ENCODE measurements around the gene RNF167.
A peak's percentile ranks its signal among the peaks of the same experiment; 100 is the strongest.
"Not testable (repeated sequence)": the region's sequence is repeated elsewhere in the genome, so short reads cannot be mapped to it uniquely, and the experiment has no call there.

The RNF167 gene

GRCh38 chr17:4898351-4898750, 41.7 kb upstream of the RNF167 start:
- DNase-seq (ENCODE audit: low spot score in 2 of 2), result no peak
- H3K9me3 Mint-ChIP-seq, result no peaks in the 10 kb centered on the region
- peaks cover 26% of the 10 kb centered on the region for H3K36me3 Mint-ChIP-seq (ENCODE audit: insufficient read depth)
- H3K4me1 Mint-ChIP-seq, result peaks cover 36% of the 10 kb centered on the region
- H3K27me3 Mint-ChIP-seq, result no peaks in the 10 kb centered on the region
- ATAC-seq (replicated peaks; ENCODE audit: extremely low read depth, poor library complexity, severe bottlenecking), result no peak
- H3K4me3 Mint-ChIP-seq, result peak overlapping the region; percentile 84
- no peak overlapping the region for H3K27ac Mint-ChIP-seq (ENCODE audit: low read depth)

GRCh38 chr17:4898927-4899326, 41.1 kb upstream of the RNF167 start:
- H3K9me3 Mint-ChIP-seq, result no peaks in the 10 kb centered on the region
- DNase-seq (ENCODE audit: low spot score in 2 of 2) (no peak), ATAC-seq (replicated peaks; ENCODE audit: extremely low read depth, poor library complexity, severe bottlenecking) (no peak)
- H3K27ac Mint-ChIP-seq (ENCODE audit: low read depth), result peak overlapping the region; percentile 94
- H3K4me1 Mint-ChIP-seq, result peaks cover 42% of the 10 kb centered on the region
- no peaks in the 10 kb centered on the region for H3K27me3 Mint-ChIP-seq
- H3K4me3 Mint-ChIP-seq, result peak overlapping the region; percentile 84
- peaks cover 29% of the 10 kb centered on the region for H3K36me3 Mint-ChIP-seq (ENCODE audit: insufficient read depth)

GRCh38 chr17:4899341-4900230, 40.5 kb upstream of the RNF167 start, which contains the start of gene C17orf107:
TSS of gene C17orf107 (plus strand) at chr17:4899536. CDS start at chr17:4899763, 227 bp downstream.
- DNase-seq (ENCODE audit: low spot score in 2 of 2) (peak; percentile 94 to 96), ATAC-seq (replicated peaks; ENCODE audit: extremely low read depth, poor library complexity, severe bottlenecking) (peak; percentile 64)
- Mint-ChIP-seq H3K9me3 (no peaks in the 10 kb centered on the region), H3K36me3 (ENCODE audit: insufficient read depth) (peaks cover 33% of the 10 kb centered on the region), H3K27ac (ENCODE audit: low read depth) (peak within 1 kb of the TSS; percentile 94), H3K4me3 (peak within 1 kb of the TSS; percentile 84), H3K27me3 (no peaks in the 10 kb centered on the region), H3K4me1 (peaks cover 42% of the 10 kb centered on the region)

GRCh38 chr17:4900231-4901107, 39.6 kb upstream of the RNF167 start:
- Mint-ChIP-seq H3K36me3 (ENCODE audit: insufficient read depth) (peaks cover 31% of the 10 kb centered on the region), H3K27me3 (no peaks in the 10 kb centered on the region), H3K9me3 (no peaks in the 10 kb centered on the region), H3K4me3 (peak overlapping the region; percentile 84), H3K4me1 (peaks cover 42% of the 10 kb centered on the region), H3K27ac (ENCODE audit: low read depth) (peak overlapping the region; percentile 94)
- ATAC-seq (replicated peaks; ENCODE audit: extremely low read depth, poor library complexity, severe bottlenecking) (peak; percentile 31), DNase-seq (ENCODE audit: low spot score in 2 of 2) (peak; percentile 48 to 66)

GRCh38 chr17:4901108-4901647, 38.9 kb upstream of the RNF167 start:
- H3K4me1 Mint-ChIP-seq, result peaks cover 42% of the 10 kb centered on the region
- peak overlapping the region; percentile 84 for H3K4me3 Mint-ChIP-seq
- no peak for ATAC-seq (replicated peaks; ENCODE audit: extremely low read depth, poor library complexity, severe bottlenecking)
- H3K9me3 Mint-ChIP-seq, result no peaks in the 10 kb centered on the region
- H3K27me3 Mint-ChIP-seq, result no peaks in the 10 kb centered on the region
- H3K27ac Mint-ChIP-seq (ENCODE audit: low read depth), result peak overlapping the region; percentile 93
- peaks cover 35% of the 10 kb centered on the region for H3K36me3 Mint-ChIP-seq (ENCODE audit: insufficient read depth)
- DNase-seq (ENCODE audit: low spot score in 2 of 2), result no peak

- no peaks in the 10 kb centered on the region for H3K27me3 Mint-ChIP-seq
- peak overlapping the region; percentile 84 for H3K4me3 Mint-ChIP-seq
- no peak for DNase-seq (ENCODE audit: low spot score in 2 of 2)
- no peaks in the 10 kb centered on the region for H3K9me3 Mint-ChIP-seq
- ATAC-seq (replicated peaks; ENCODE audit: extremely low read depth, poor library complexity, severe bottlenecking), result no peak
- H3K4me1 Mint-ChIP-seq, result peaks cover 42% of the 10 kb centered on the region
- peak overlapping the region; percentile 92 for H3K27ac Mint-ChIP-seq (ENCODE audit: low read depth)
- H3K36me3 Mint-ChIP-seq (ENCODE audit: insufficient read depth), result peaks cover 35% of the 10 kb centered on the region
These were observed 38.3 kb upstream of the RNF167 start for GRCh38 chr17:4901648-4902344.

GRCh38 chr17:4902540-4902939, 37.5 kb upstream of the RNF167 start:
- DNase-seq (ENCODE audit: low spot score in 2 of 2) (no peak), ATAC-seq (replicated peaks; ENCODE audit: extremely low read depth, poor library complexity, severe bottlenecking) (no peak)
- peaks cover 42% of the 10 kb centered on the region for H3K4me1 Mint-ChIP-seq
- peak overlapping the region; percentile 84 for H3K4me3 Mint-ChIP-seq
- H3K27ac Mint-ChIP-seq (ENCODE audit: low read depth), result peak overlapping the region; percentile 92
- no peaks in the 10 kb centered on the region for H3K27me3 Mint-ChIP-seq
- no peaks in the 10 kb centered on the region for H3K9me3 Mint-ChIP-seq
- H3K36me3 Mint-ChIP-seq (ENCODE audit: insufficient read depth), result peaks cover 31% of the 10 kb centered on the region

GRCh38 chr17:4903051-4903818, 36.8 kb upstream of the RNF167 start, which contains the start of gene CHRNE:
TSS of gene CHRNE (minus strand) at chr17:4903098. CDS start at chr17:4903063, 35 bp downstream.
- Mint-ChIP-seq H3K9me3 (no peaks in the 10 kb centered on the region), H3K36me3 (ENCODE audit: insufficient read depth) (peaks cover 31% of the 10 kb centered on the region), H3K4me3 (peak within 1 kb of the TSS; percentile 84), H3K4me1 (peaks cover 38% of the 10 kb centered on the region), H3K27ac (ENCODE audit: low read depth) (peak within 1 kb of the TSS; percentile 92), H3K27me3 (no peaks in the 10 kb centered on the region)
- peak; percentile 74 for ATAC-seq (replicated peaks; ENCODE audit: extremely low read depth, poor library complexity, severe bottlenecking)
- peak; percentile 57 to 63 for DNase-seq (ENCODE audit: low spot score in 2 of 2)

- H3K9me3 Mint-ChIP-seq; DNase-seq (ENCODE audit: low spot score in 2 of 2); H3K4me3 Mint-ChIP-seq; H3K27me3 Mint-ChIP-seq; H3K27ac Mint-ChIP-seq (ENCODE audit: low read depth); ATAC-seq (replicated peaks; ENCODE audit: extremely low read depth, poor library complexity, severe bottlenecking): not testable (repeated sequence)
- Mint-ChIP-seq H3K4me1 (peaks cover 18% of the 10 kb centered on the region), H3K36me3 (ENCODE audit: insufficient read depth) (peaks cover 15% of the 10 kb centered on the region)
These were observed 33.4 kb upstream of the RNF167 start for GRCh38 chr17:4906642-4907041.

GRCh38 chr17:4908301-4908700, 31.8 kb upstream of the RNF167 start:
- no peaks in the 10 kb centered on the region for H3K27me3 Mint-ChIP-seq
- ATAC-seq (replicated peaks; ENCODE audit: extremely low read depth, poor library complexity, severe bottlenecking) (no peak), DNase-seq (ENCODE audit: low spot score in 2 of 2) (no peak)
- no peaks in the 10 kb centered on the region for H3K9me3 Mint-ChIP-seq
- H3K27ac Mint-ChIP-seq (ENCODE audit: low read depth), result no peak overlapping the region
- peaks cover 6% of the 10 kb centered on the region for H3K4me1 Mint-ChIP-seq
- peaks cover 12% of the 10 kb centered on the region for H3K36me3 Mint-ChIP-seq (ENCODE audit: insufficient read depth)
- H3K4me3 Mint-ChIP-seq, result no peak overlapping the region

- ATAC-seq (replicated peaks; ENCODE audit: extremely low read depth, poor library complexity, severe bottlenecking) (peak; percentile 83), DNase-seq (ENCODE audit: low spot score in 2 of 2) (peak; percentile 57 to 62)
- H3K27me3 Mint-ChIP-seq, result no peaks in the 10 kb centered on the region
- H3K4me3 Mint-ChIP-seq, result no peak overlapping the region
- no peaks in the 10 kb centered on the region for H3K9me3 Mint-ChIP-seq
- no peak overlapping the region for H3K27ac Mint-ChIP-seq (ENCODE audit: low read depth)
- H3K4me1 Mint-ChIP-seq, result peaks cover under 1% of the 10 kb centered on the region
- H3K36me3 Mint-ChIP-seq (ENCODE audit: insufficient read depth), result peaks cover 8% of the 10 kb centered on the region
These were observed 31.2 kb upstream of the RNF167 start for GRCh38 chr17:4908711-4909496.
